GM18526 (cell line): ENCODE data around the gene FGF21.
A peak's percentile ranks its signal among the peaks of the same experiment; 100 is the strongest.

Source experiments
- POLR2A ChIP-seq: IDR thresholded peaks from 3 replicates; pipeline ENCODE4 v1.6.1; 2011; ENCODE audit not compliant: insufficient read length; ENCODE audit errors: extremely low read depth

Gene FGF21

GRCh38 chr19:48760504-48761205, 5.3 kb downstream of the FGF21 start:
- TF ChIP-seq POLR2A, result no peak

- no peak for TF ChIP-seq POLR2A
Observed at GRCh38 chr19:48768994-48769713, 13.8 kb downstream of the FGF21 start.

DNA sequence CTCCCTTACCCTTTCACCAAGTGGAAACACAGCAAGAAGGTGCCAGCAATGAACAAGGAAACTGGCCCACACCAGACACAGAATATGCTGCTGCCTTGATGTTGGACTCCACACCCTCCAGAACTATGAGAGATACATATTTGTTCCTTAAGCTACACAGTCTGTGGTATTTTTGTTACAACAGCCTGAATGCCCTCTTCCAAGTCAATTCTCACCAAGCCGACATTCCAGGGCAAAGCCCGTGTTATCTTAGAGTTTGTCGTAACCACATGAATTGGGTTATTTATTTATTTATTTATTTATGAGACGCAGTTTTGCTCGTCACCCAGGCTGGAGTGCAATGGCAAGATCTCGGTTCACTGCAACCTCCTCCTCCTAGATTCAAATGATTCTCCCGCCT, 14.9 kb downstream of the FGF21 start:
- no peak for TF ChIP-seq POLR2A

GRCh38 chr19:48770734-48771472, 15.6 kb downstream of the FGF21 start:
- TF ChIP-seq POLR2A, result no peak

- TF ChIP-seq POLR2A, result no peak
Observed at GRCh38 chr19:48772503-48772953, 17.2 kb downstream of the FGF21 start.

- no peak for TF ChIP-seq POLR2A
Observed at GRCh38 chr19:48777139-48777538, 21.8 kb downstream of the FGF21 start.

DNA sequence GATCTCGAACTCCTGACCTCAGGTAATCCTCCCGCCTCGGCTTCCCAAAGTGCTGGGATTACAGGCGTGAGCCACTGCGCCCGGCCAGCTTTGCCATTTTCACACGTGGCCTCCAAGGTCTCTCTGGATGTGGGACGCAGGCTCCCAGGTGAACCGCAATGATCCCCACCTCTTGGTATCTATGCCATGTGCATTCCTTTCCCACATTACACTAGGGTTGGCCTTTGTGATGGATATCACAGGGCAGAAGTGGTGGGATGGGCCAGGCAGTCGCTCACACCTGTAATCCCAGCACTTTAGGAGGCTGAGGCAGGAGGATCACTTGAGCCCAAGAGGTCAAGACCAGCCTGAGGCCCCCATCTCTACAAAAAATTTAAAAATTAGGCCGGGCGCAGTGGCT, 22.4 kb downstream of the FGF21 start:
- no peak for TF ChIP-seq POLR2A

GRCh38 chr19:48779636-48780035, 24.3 kb downstream of the FGF21 start:
- no peak for TF ChIP-seq POLR2A

DNA sequence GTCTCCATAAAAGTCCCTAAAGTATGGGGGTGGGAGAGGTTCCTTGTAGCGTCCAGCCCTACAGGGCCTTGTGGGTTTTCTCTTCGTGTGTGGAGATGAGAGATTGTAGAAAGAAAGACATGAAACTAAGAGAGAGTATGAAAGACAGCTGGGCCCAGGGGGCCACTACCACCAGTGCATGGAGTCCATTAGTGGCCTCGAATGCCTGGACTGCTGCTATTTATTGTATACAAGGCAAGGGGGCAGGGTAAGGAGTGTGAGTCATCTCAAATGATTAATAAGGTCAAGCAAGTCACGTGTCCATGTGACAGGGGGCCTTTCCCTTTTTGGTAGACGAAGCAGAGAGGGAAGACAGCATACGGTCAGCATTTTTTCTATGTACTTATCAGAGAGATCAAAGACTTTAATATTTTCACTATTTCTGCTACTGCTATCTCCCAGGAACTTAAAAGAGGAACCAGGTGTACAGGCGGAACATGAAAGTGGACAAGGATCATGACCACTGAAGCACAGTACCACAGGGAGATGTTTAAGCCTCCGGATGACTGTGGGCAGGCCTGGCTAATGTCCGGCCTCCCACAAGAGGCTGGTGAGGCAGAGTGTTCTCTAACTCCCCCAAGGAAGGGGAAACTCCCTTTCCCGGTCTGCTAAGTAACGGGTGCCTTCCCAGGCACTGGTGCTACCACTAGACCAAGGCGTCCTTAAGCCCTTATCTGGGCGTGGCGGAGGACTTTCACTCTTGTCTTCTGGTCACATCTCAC, 25.5 kb downstream of the FGF21 start:
- no peak for TF ChIP-seq POLR2A

DNA sequence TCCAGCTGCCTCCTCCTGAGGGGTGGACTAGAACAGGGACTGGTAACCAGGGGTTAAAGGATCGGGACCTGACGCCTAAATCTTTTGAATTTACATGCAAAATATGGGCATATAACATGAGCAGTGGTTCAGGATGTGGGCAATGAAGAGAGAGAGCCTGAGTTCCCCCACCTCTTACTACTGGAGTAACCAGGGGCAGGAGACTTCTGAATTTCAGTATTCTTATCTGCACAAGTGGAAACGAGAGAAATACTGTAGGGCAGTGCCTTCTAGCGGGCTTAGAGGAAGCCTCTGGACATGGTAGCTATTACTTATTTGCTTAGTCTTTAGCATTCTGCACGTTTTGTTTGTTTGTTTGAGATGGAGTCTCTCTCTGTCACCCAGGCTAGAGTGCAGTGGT, 29.2 kb downstream of the FGF21 start:
- no peak for TF ChIP-seq POLR2A

- no peak for TF ChIP-seq POLR2A
Observed at GRCh38 chr19:48793271-48793670, 37.9 kb downstream of the FGF21 start.

DNA sequence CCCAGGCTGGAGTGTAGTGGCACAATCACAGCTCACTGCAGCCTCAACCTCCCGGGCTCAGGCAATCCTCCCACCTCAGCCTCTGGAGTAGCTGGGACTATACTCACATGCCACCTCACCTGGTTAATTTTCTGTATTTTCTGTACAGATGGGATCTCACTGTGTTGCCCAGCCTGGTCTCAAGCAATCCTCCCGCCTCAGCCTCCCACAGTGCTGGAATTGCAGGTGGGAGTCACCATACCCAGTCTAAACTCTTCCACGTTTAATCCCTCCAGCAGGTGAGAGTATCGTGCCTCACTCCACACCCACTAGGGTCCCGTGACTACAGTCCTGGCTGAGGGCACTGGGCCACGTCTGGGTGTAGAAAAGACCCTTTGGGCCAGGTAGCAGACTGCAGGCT, 39.0 kb downstream of the FGF21 start:
- TF ChIP-seq POLR2A, result no peak

GRCh38 chr19:48795055-48795684, 39.8 kb downstream of the FGF21 start:
- TF ChIP-seq POLR2A, result peak; percentile 28

GRCh38 chr19:48795685-48796070, 40.4 kb downstream of the FGF21 start:
- TF ChIP-seq POLR2A, result no peak
